H1 (cell line): ENCODE results near the gene BRD9.

Experiments used
- CTCF ChIP-seq, 3 experiments: IDR thresholded peaks; 1 replicate in 2 of 3; 2 replicates in 1 of 3; pipeline versions ENCODE4 v1.5.1 to v1.6.1; 2011; ENCODE audit warnings: low read length in 3 of 3, mild to moderate bottlenecking in 3 of 3, inconsistent platforms in 2 of 3, low read depth in 1 of 3, moderate library complexity in 1 of 3; ENCODE audit not compliant: insufficient read depth in 1 of 3; ENCODE audit errors: control extremely low read depth in 1 of 3
- EGR1 ChIP-seq: IDR thresholded peaks from 2 replicates; pipeline ENCODE4 v1.6.1; 2011; ENCODE audit warnings: low read depth, low read length, borderline replicate concordance
- MAFK ChIP-seq: IDR thresholded peaks from 2 replicates; pipeline ENCODE4 v1.6.1; 2012; ENCODE audit warnings: low read depth, mild to moderate bottlenecking, improper control_type of control experiment, low read length
- MAX ChIP-seq: IDR thresholded peaks from 2 replicates; pipeline ENCODE4 v1.6.1; 2012; ENCODE audit warnings: inconsistent platforms
- POLR2A ChIP-seq, 2 experiments: IDR thresholded peaks; 1 replicate in 1 of 2; 2 replicates in 1 of 2; pipeline ENCODE4 v1.6.1; 2011; ENCODE audit warnings: low read depth in 2 of 2, low read length in 2 of 2, mild to moderate bottlenecking in 2 of 2; ENCODE audit errors: control extremely low read depth in 1 of 2
- SIN3A ChIP-seq, 2 experiments: IDR thresholded peaks in 1 of 2; conservative IDR thresholded peaks in 1 of 2; 2 replicates each; pipeline ENCODE4 v1.6.1; 2011 to 2012; ENCODE audit warnings: low read length in 2 of 2, improper control_type of control experiment in 1 of 2, low read depth in 1 of 2, mild to moderate bottlenecking in 1 of 2

GRCh38 chr5:854966-855743, 37.4 kb downstream of the BRD9 start:
- TF ChIP-seq EGR1 (no peak), MAFK (no peak), CTCF (IDR thresholded peaks at IDR 0.05; ENCODE audit: control extremely low read depth in 1 of 3, insufficient read depth in 1 of 3, low read depth in 1 of 3, low read length in 3 of 3) (no peak), MAX (no peak), POLR2A (IDR thresholded peaks at IDR 0.05; ENCODE audit: control extremely low read depth in 1 of 2, low read depth in 2 of 2, low read length in 2 of 2) (no peak), SIN3A (conservative IDR thresholded peaks at IDR 0.05 in 1 of 2, IDR thresholded peaks at IDR 0.05 in 1 of 2; ENCODE audit: low read depth in 1 of 2, low read length in 2 of 2) (no peak)
